GM21529 (cell line): ENCODE results near the gene CWF19L2.
"Not testable (repeated sequence)": the region's sequence is repeated elsewhere in the genome, so short reads cannot be mapped to it uniquely, and the experiment has no call there.

Experiments used
- ATAC-seq: cut with Tn5 transposase; IDR thresholded peaks from one replicate; pipeline ENCODE4 v1.9.1; 2021; ENCODE audit not compliant: unreplicated experiment

The CWF19L2 gene

GRCh38 chr11:107457558-107458271 is at the start of gene CWF19L2:
Gene CWF19L2, minus strand, starts transcription at chr11:107457825. Its CDS starts 9 bp downstream, at chr11:107457816.
- peak; percentile 99 for ATAC-seq

DNA sequence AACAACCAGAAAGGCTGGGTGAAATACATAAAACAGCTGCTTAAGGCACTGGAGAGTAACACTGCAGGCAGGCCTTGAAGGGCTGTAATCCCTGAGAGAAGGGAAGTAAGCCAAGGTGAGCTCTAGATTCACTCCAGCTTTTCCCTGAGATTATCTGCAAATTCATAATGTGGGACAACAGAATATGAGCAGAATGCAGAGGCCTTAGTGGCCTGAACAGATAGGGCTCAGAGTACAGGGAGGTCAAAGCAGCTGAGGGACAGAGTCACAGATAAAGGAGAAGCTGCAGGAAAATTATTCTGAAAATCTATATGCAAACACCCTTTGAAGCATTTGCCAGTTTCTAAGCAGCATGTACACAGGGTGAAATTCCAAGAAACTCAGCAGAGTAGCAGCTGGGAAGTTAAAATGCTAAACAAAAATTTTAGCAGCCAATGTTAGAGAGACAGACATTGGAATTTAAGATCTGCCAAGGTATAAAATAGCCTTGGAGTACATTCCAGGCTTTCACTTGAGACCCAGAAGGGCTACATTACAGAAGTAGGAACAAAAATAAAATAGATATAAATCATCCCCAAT is 48.1 kb upstream of the CWF19L2 start:
- no peak for ATAC-seq

- no peak for ATAC-seq
These were observed 47.4 kb upstream of the CWF19L2 start for GRCh38 chr11:107504981-107505380.

- no peak for ATAC-seq
These were observed 44.1 kb upstream of the CWF19L2 start for GRCh38 chr11:107501713-107502112.

DNA sequence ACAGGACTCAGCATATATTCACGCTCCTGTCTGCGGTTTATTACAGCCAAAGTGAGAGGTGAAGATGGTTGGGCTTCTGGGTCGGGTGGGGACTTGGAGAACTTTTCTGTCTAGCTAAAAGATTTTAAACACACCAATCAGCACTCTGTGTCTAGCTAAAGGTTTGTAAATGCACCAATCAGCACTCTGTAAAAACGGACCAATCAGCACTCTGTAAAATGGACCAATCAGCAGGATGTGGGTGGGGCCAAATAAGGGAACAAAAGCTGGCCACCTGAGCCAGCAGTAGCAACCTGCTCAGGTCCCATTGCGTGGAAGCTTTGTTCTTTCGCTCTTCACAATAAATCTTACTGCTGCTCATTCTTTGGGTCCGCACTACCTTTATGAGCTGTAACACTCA is 39.7 kb upstream of the CWF19L2 start:
- ATAC-seq, result not testable (repeated sequence)

DNA sequence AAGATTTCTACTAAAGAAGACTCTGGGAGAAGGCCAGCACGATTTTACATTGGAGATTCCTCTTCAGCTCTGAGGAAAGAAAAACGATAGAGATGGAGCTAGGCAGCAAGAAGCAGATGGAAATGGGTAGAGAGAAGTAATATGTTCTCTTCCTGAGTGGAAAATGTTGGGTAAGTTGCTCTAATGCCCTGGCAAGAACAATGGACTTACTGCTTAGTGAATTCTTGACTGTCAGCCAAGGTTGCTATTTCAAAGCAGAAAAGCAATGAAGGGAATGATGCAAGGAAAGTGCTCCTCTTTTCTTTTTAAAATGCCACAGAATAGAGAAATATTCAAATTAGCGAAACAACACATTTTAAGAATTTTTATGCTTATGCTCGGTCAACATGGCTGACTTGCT is 38.4 kb upstream of the CWF19L2 start:
- no peak for ATAC-seq

- no peak for ATAC-seq
These were observed 36.4 kb upstream of the CWF19L2 start for GRCh38 chr11:107494055-107494454.

- ATAC-seq, result no peak
These were observed 35.5 kb upstream of the CWF19L2 start for GRCh38 chr11:107493117-107493516.

GRCh38 chr11:107490836-107491235 is 33.2 kb upstream of the CWF19L2 start:
- no peak for ATAC-seq

GRCh38 chr11:107482234-107482633 is 24.6 kb upstream of the CWF19L2 start:
- no peak for ATAC-seq

- ATAC-seq, result no peak
These were observed 21.3 kb upstream of the CWF19L2 start for GRCh38 chr11:107478922-107479321.

DNA sequence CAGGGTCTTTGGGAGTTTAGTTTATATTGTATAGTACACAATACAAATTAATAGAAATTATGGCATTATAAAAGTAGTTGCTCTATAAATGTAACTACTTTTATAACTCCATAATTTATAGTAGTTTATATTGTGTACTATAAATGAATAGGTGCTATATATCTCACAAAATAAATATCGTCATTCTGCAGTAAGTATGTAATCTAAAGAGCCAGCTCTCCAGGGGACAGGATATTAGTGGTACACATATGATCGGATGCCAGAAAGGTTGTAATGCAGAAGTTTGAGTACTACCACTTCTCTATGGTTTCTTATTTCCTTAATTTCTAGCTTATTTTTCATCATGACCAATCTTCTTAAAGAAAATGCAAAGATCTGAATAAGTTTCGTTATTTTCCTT is 20.2 kb upstream of the CWF19L2 start:
- ATAC-seq, result no peak

DNA sequence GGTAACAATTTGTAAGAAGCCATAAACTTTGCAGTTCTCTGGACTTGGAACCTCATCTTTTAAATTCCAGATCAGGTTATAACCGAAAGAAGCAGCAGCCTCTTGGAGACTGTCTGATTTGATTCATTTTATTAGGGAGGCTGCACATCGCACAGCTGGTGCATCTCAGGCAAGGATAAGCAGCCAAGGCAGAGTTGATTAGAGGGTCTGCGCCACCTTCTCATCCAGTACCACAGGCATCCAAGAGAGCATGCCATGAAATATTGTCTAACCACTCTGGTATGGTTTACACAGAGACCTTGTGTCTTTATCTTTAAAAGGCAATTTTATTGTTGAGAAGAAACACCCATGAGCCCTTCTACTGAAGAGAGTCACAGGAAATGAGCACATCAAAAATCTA is 16.2 kb upstream of the CWF19L2 start:
- ATAC-seq, result no peak

GRCh38 chr11:107472966-107473365 is 15.3 kb upstream of the CWF19L2 start:
- no peak for ATAC-seq

- no peak for ATAC-seq
These were observed 11.0 kb upstream of the CWF19L2 start for GRCh38 chr11:107468596-107468995.

DNA sequence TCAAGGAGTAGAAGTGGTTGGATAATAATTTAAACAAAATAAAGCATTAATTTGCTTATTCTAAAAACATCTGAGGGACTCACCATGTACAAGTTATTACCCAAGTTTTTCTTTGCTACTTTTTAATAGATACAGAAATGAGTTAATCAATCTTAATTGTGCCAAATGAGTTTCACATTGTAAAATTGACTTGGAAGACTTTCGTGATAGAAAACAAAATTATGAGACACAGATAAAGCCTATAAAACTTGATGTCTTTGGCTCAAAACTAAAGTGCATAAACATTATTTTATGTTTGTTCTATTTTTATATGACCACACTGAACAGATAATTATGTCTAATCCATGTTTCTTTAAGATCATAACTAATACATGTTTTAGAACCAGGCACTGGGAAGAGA is 10.1 kb upstream of the CWF19L2 start:
- ATAC-seq, result no peak

GRCh38 chr11:107466275-107466866 is 8.7 kb upstream of the CWF19L2 start:
- ATAC-seq, result not testable (repeated sequence)

GRCh38 chr11:107457205-107457557 is 444 bp downstream of the CWF19L2 start:
- ATAC-seq, result peak; percentile 48

- no peak for ATAC-seq
These were observed 3.9 kb downstream of the CWF19L2 start for GRCh38 chr11:107453594-107454286.

DNA sequence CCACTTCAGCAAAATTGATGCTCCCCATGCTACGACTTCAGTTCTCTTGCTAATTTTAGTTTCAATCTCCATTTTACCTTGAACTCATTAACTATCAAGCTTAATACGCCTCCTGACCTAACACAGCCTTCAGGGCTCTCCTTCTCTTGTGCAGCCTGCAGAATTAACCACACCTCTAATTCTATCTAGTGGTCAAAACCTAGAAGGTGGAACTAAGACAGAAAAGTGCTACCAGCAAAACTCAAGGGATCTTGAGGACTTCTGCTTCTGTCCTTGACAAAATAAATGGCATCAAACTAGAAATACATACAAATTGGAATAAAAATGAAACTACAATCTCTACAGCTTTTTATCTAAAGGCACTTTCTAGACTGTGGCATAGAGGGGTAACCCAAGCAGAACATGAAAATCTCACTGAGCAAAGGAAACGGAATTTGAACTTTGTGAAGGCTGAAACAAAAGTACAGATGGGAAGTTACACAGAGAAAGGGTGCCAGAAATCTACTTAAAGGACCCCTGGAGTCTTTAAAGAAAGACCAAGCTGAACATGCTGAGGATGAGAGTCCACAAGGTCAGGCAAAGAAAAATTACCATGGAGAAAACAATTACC is 10.7 kb downstream of the CWF19L2 start:
- no peak for ATAC-seq

GRCh38 chr11:107442715-107443215 is 14.9 kb downstream of the CWF19L2 start:
- ATAC-seq, result no peak
